DND-41 (cell line): Measurements from ENCODE around the gene POLDIP3.

Source experiments
- EZH2 ChIP-seq: IDR thresholded peaks from 3 replicates; pipeline ENCODE4 v1.6.1; 2012; ENCODE audit warnings: borderline replicate concordance, low read depth, mild to moderate bottlenecking, moderate library complexity, low read length, inconsistent platforms; ENCODE audit not compliant: severe bottlenecking
- TF ChIP-seq, protein P1 (sequence below): IDR thresholded peaks from 2 replicates; pipeline ENCODE4 v1.5.1; 2012; ENCODE audit warnings: borderline replicate concordance, low read length, moderate library complexity, mild to moderate bottlenecking; ENCODE audit not compliant: poor library complexity, severe bottlenecking; ENCODE audit errors: extremely low read depth

DNA sequence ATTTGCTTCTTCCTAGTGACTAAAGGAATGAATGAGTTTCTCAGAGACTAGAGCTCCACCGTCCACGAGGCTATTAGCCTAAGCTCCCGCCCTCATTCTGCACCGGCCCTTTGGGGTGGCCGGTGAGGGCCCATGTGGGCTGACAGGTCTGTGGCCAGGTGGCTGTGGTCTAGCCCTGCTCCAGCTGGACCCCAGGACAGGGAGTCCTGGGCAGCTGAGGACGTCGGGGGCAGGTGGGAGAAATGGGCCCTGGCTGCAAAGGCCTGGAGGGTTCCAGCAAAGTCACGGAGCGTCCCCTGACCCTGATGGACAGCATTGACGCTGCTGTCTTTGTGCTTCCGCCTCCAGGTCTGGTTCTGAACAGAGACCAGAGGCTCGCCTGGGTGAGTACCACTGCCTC, 48.7 kb downstream of the POLDIP3 start:
- TF ChIP-seq, protein P1, sequence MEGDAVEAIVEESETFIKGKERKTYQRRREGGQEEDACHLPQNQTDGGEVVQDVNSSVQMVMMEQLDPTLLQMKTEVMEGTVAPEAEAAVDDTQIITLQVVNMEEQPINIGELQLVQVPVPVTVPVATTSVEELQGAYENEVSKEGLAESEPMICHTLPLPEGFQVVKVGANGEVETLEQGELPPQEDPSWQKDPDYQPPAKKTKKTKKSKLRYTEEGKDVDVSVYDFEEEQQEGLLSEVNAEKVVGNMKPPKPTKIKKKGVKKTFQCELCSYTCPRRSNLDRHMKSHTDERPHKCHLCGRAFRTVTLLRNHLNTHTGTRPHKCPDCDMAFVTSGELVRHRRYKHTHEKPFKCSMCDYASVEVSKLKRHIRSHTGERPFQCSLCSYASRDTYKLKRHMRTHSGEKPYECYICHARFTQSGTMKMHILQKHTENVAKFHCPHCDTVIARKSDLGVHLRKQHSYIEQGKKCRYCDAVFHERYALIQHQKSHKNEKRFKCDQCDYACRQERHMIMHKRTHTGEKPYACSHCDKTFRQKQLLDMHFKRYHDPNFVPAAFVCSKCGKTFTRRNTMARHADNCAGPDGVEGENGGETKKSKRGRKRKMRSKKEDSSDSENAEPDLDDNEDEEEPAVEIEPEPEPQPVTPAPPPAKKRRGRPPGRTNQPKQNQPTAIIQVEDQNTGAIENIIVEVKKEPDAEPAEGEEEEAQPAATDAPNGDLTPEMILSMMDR: no peak
- TF ChIP-seq EZH2: no peak
